Suprapubic skin (tissue), 4 donors: ENCODE results near the gene UBE2J1. TPM values are rescaled to one million over a fixed set of nuclear protein-coding genes. Genes with fewer than 3 reads are reported as not detected.
"Not testable (repeated sequence)": the region's sequence is repeated elsewhere in the genome, so short reads cannot be mapped to it uniquely, and the experiment has no call there.

ENCODE experiments used
- DNase-seq, 2 donors: peaks; one replicate each; pipeline ENCODE4 v3.0.0-alpha.2; 2019; ENCODE audit warnings: low spot score in 2 of 2
- H3K27ac ChIP-seq: fragments of 200-600 bp; sonication (generic); one replicate; pipeline ENCODE4 v1.5.1; 2019
- H3K27me3 ChIP-seq: fragments of 200-600 bp; sonication (generic); one replicate; pipeline ENCODE4 v1.5.1; 2019
- H3K36me3 ChIP-seq: fragments of 200-600 bp; sonication (generic); one replicate; pipeline ENCODE4 v1.5.1; 2019
- H3K4me1 ChIP-seq: fragments of 200-600 bp; sonication (generic); one replicate; pipeline ENCODE4 v1.5.1; 2019
- H3K4me3 ChIP-seq: fragments of 200-600 bp; sonication (generic); one replicate; pipeline ENCODE4 v1.5.1; 2019; ENCODE audit warnings: mild to moderate bottlenecking
- H3K9me3 ChIP-seq: fragments of 200-600 bp; sonication (generic); one replicate; pipeline ENCODE4 v1.5.1; 2019
- CTCF ChIP-seq, 2 donors: fragments of 200-600 bp in 1 of 2; fragments of 450-650 bp in 1 of 2; sonication (generic) in 1 of 2; IDR thresholded peaks; one replicate each; pipeline ENCODE4 v1.5.1; 2016 to 2019; ENCODE audit warnings: antibody characterized with exemption in 2 of 2, mild to moderate bottlenecking in 1 of 2, moderate library complexity in 1 of 2
- EP300 ChIP-seq: sonication (generic); formaldehyde crosslinking; IDR thresholded peaks from one replicate; pipeline ENCODE4 v1.6.1; 2017; ENCODE audit warnings: antibody characterized with exemption
- POLR2A ChIP-seq, 2 donors: fragments of 450-650 bp; IDR thresholded peaks; one replicate each; pipeline ENCODE4 v1.6.1; 2017; ENCODE audit warnings: antibody characterized with exemption in 2 of 2, mild to moderate bottlenecking in 2 of 2, moderate library complexity in 2 of 2
- POLR2AphosphoS5 ChIP-seq, 3 donors: sonication (generic); formaldehyde crosslinking; IDR thresholded peaks; one replicate each; pipeline ENCODE4 v1.6.1; 2017; ENCODE audit warnings: antibody characterized with exemption in 3 of 3
- WGBS: methylation state at CpG from one replicate; pipeline ENCODE4 v1.1.5; 2018; 5-methylcytosine and 5-hydroxymethylcytosine counted together
- total RNA-seq, 4 donors: library from RNA; depleted of rRNA; stranded (reverse); fragments of >200 nt; gene quantifications; one replicate each; pipeline ENCODE4 v1.1.0, GENCODE V29; 2016

The UBE2J1 gene
- total RNA-seq, 4 donors from 2014 or later: 18.7 to 26.1 (median 20.6) TPM

- Histone ChIP-seq H3K9me3 (no peaks in the 10 kb centered on the region), H3K4me1 (peaks cover 16% of the 10 kb centered on the region), H3K36me3 (no peaks in the 10 kb centered on the region), H3K4me3 (no peak overlapping the region), H3K27me3 (no peaks in the 10 kb centered on the region), H3K27ac (no peak overlapping the region)
- TF ChIP-seq CTCF (IDR thresholded peaks at IDR 0.05) (no peak), EP300 (no peak), POLR2AphosphoS5 (IDR thresholded peaks at IDR 0.05) (no peak), POLR2A (IDR thresholded peaks at IDR 0.05) (no peak)
- 31% methylated on average over 12 of the region's 12 CpGs for WGBS
- no peak for DNase-seq
These were observed 54.7 kb downstream of the UBE2J1 start for GRCh38 chr6:89297695-89298351.

- DNase-seq: no peak
- H3K27ac ChIP-seq: no peak overlapping the region
- H3K27me3 ChIP-seq: no peaks in the 10 kb centered on the region
- peaks cover 16% of the 10 kb centered on the region for H3K4me1 ChIP-seq
- TF ChIP-seq EP300 (no peak), POLR2A (IDR thresholded peaks at IDR 0.05) (no peak), POLR2AphosphoS5 (IDR thresholded peaks at IDR 0.05) (no peak), CTCF (IDR thresholded peaks at IDR 0.05) (no peak)
- H3K36me3 ChIP-seq: no peaks in the 10 kb centered on the region
- H3K4me3 ChIP-seq: no peak overlapping the region
- 92% methylated on average over 2 of the region's 2 CpGs for WGBS
- H3K9me3 ChIP-seq: no peaks in the 10 kb centered on the region
These were observed 56.5 kb downstream of the UBE2J1 start for GRCh38 chr6:89295981-89296380.

GRCh38 chr6:89295116-89295515, 57.4 kb downstream of the UBE2J1 start:
- H3K36me3 ChIP-seq: not testable (repeated sequence)

GRCh38 chr6:89291256-89291819, 61.2 kb downstream of the UBE2J1 start:
- DNase-seq: no peak
- no peaks in the 10 kb centered on the region for H3K4me1 ChIP-seq
- H3K4me3 ChIP-seq: no peak overlapping the region
- H3K9me3 ChIP-seq: no peaks in the 10 kb centered on the region
- no peak for TF ChIP-seq CTCF (IDR thresholded peaks at IDR 0.05)
- TF ChIP-seq POLR2A (IDR thresholded peaks at IDR 0.05): no peak
- no peak for TF ChIP-seq EP300
- no peak for TF ChIP-seq POLR2AphosphoS5 (IDR thresholded peaks at IDR 0.05)
- no peaks in the 10 kb centered on the region for H3K27me3 ChIP-seq
- 82% methylated on average over 11 of the region's 11 CpGs for WGBS
- no peaks in the 10 kb centered on the region for H3K36me3 ChIP-seq
- H3K27ac ChIP-seq: no peak overlapping the region

More at GRCh38 chr6:89295116-89295515, 57.4 kb downstream of the UBE2J1 start:
- not testable (repeated sequence) for H3K27ac ChIP-seq, H3K9me3 ChIP-seq, H3K4me3 ChIP-seq, H3K27me3 ChIP-seq, DNase-seq
- H3K4me1 ChIP-seq: peaks cover 16% of the 10 kb centered on the region
- WGBS: 88% methylated on average over 1 of the region's 1 CpG

GRCh38 chr6:89290401-89291155, 61.9 kb downstream of the UBE2J1 start:
- H3K9me3 ChIP-seq: no peaks in the 10 kb centered on the region
- no peak overlapping the region for H3K27ac ChIP-seq
- TF ChIP-seq POLR2AphosphoS5 (IDR thresholded peaks at IDR 0.05) (no peak), POLR2A (IDR thresholded peaks at IDR 0.05) (no peak), CTCF (IDR thresholded peaks at IDR 0.05) (no peak), EP300 (no peak)
- 78% methylated on average over 7 of the region's 13 CpGs for WGBS
- H3K4me3 ChIP-seq: no peak overlapping the region
- no peaks in the 10 kb centered on the region for H3K4me1 ChIP-seq
- no peak for DNase-seq
- H3K36me3 ChIP-seq: no peaks in the 10 kb centered on the region
- no peaks in the 10 kb centered on the region for H3K27me3 ChIP-seq
